ENCODE measurements around the gene EIF4E.

DNA sequence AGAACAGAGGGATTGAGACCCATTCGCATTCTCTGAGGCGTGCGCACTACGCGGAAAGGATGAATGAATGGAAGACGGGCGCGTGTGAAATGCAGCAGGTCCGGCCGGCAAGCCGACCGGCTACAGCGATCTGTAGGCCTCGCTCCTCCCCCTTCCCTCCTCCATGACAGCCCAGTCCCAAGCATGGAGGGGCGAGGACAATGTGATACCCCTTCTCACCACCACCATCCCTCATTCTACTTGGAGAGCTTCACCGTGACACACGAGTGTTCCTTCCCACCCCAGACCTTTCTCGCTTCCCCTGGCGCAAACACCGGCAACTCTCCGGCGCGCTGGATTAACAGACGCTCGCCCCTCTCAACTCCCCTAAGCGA is 815 bp downstream of the EIF4E start:
- TF ChIP-seq CTCF (conservative IDR thresholded peaks at IDR 0.05; ENCODE audit: low read depth, low read length), result no peak
- TF ChIP-seq POLR2A (IDR thresholded peaks at IDR 0.05; ENCODE audit: low read depth, low read length), result no peak

All from IMR-90 (cell line).